ENCODE measurements around the gene ZIC1. TPM values are rescaled to one million over a fixed set of nuclear protein-coding genes. Genes with fewer than 3 reads are reported as not detected.

The ZIC1 gene
- total RNA-seq (2014; rRNA removed; shearing (Covaris generic)): not detected in 2 replicates
- polyA plus RNA-seq (2014; cell fraction: nucleus; rRNA removed): not detected in 2 replicates

- DNase-seq (ENCODE audit: extremely low read depth, low read depth): no peak
Observed at GRCh38 chr3:147409143-147410115, at the start of gene ZIC1. TSS of gene ZIC1 (plus strand) at chr3:147409365. CDS start at chr3:147410113, 748 bp downstream.

GRCh38 chr3:147360051-147360439 is 49.1 kb upstream of the ZIC1 start:
- DNase-seq (ENCODE audit: extremely low read depth, low read depth): no peak

- DNase-seq (ENCODE audit: extremely low read depth, low read depth): no peak
Observed at GRCh38 chr3:147360646-147361453, 48.3 kb upstream of the ZIC1 start.

- peak; percentile 19 for DNase-seq (ENCODE audit: extremely low read depth, low read depth)
Observed at GRCh38 chr3:147361454-147362420, 47.4 kb upstream of the ZIC1 start.

GRCh38 chr3:147364771-147365170 is 44.4 kb upstream of the ZIC1 start:
- no peak for DNase-seq (ENCODE audit: extremely low read depth, low read depth)

- no peak for DNase-seq (ENCODE audit: extremely low read depth, low read depth)
Observed at GRCh38 chr3:147365196-147366115, 43.7 kb upstream of the ZIC1 start.

GRCh38 chr3:147367676-147368075 is 41.5 kb upstream of the ZIC1 start:
- no peak for DNase-seq (ENCODE audit: extremely low read depth, low read depth)

GRCh38 chr3:147368151-147368550 is 41.0 kb upstream of the ZIC1 start:
- DNase-seq (ENCODE audit: extremely low read depth, low read depth): no peak

GRCh38 chr3:147368561-147369221 is 40.5 kb upstream of the ZIC1 start:
- DNase-seq (ENCODE audit: extremely low read depth, low read depth): no peak

- DNase-seq (ENCODE audit: extremely low read depth, low read depth): no peak
Observed at GRCh38 chr3:147369231-147369630, 39.9 kb upstream of the ZIC1 start.

- DNase-seq (ENCODE audit: extremely low read depth, low read depth): no peak
Observed at GRCh38 chr3:147369661-147370123, 39.5 kb upstream of the ZIC1 start.

- no peak for DNase-seq (ENCODE audit: extremely low read depth, low read depth)
Observed at GRCh38 chr3:147370349-147370748, 38.8 kb upstream of the ZIC1 start.

GRCh38 chr3:147371140-147371539 is 38.0 kb upstream of the ZIC1 start:
- DNase-seq (ENCODE audit: extremely low read depth, low read depth): no peak

- no peak for DNase-seq (ENCODE audit: extremely low read depth, low read depth)
Observed at GRCh38 chr3:147371771-147372340, 37.3 kb upstream of the ZIC1 start.

- DNase-seq (ENCODE audit: extremely low read depth, low read depth): no peak
Observed at GRCh38 chr3:147372525-147373027, 36.6 kb upstream of the ZIC1 start.

- no peak for DNase-seq (ENCODE audit: extremely low read depth, low read depth)
Observed at GRCh38 chr3:147373301-147373700, 35.9 kb upstream of the ZIC1 start.

- DNase-seq (ENCODE audit: extremely low read depth, low read depth): no peak
Observed at GRCh38 chr3:147377412-147378367, 31.5 kb upstream of the ZIC1 start.
